ENCODE data around the gene HOPX. TPM values are rescaled to one million over a fixed set of nuclear protein-coding genes. Genes with fewer than 3 reads are reported as not detected.
"Not testable (repeated sequence)": the region's sequence is repeated elsewhere in the genome, so short reads cannot be mapped to it uniquely, and the experiment has no call there.

HOPX gene
- total and polyA plus RNA-seq, 8 donors = 0.43 to 29.3 (median 4.9) TPM

- no peaks in the 10 kb centered on the region for H3K4me1 ChIP-seq
- no peaks in the 10 kb centered on the region for H3K9me3 ChIP-seq
- DNase-seq (no peak), FAIRE-seq (no peak), ATAC-seq (no peak)
- no peaks in the 10 kb centered on the region for H3K36me3 ChIP-seq
- no peaks in the 10 kb centered on the region for H3K27me3 ChIP-seq
- no peak overlapping the region for H3K4me3 ChIP-seq
- no peak overlapping the region for H3K27ac ChIP-seq
- TF ChIP-seq CTCF (IDR thresholded peaks at IDR 0.05) = no peak
- 45 to 48% methylated on average over 1 of the region's 1 CpG for WGBS, 2 donors
- intact Hi-C loops (cut with DNase I) = no loop called here
These were observed 43.9 kb downstream of the HOPX start for GRCh38 chr4:56637154-56637553.

- H3K27ac ChIP-seq; H3K9me3 ChIP-seq; DNase-seq; ATAC-seq; intact Hi-C loops (cut with DNase I); H3K36me3 ChIP-seq; FAIRE-seq; H3K4me1 ChIP-seq; H3K4me3 ChIP-seq; H3K27me3 ChIP-seq: not testable (repeated sequence)
- WGBS, 2 donors = 87 to 94% methylated on average over 9 of the region's 9 CpGs
These were observed 46.1 kb downstream of the HOPX start for GRCh38 chr4:56634954-56635353.

DNA sequence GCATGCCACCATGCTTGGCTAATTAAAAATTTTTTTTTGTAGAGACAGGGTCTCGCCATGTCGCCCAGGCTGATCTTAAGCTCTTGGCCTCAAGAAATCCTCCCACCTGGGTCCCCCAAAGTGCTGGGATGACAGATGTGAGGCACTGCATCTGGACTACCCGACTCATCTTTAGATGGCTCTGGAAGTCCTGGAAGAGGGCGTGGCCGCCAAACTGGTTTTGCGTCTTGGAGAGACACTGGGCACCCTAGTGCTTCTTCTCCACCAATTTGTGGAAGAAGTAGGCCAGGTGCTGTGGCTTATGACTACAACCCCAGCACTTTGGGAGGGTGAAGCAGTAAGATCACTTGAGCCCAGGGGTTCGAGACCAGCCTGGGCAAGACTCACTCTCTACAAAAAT is 47.6 kb downstream of the HOPX start:
- 71 to 83% methylated on average over 7 of the region's 7 CpGs for WGBS, 2 donors
- no peaks in the 10 kb centered on the region for H3K4me1 ChIP-seq
- DNase-seq = no peak
- FAIRE-seq = no peak
- TF ChIP-seq CTCF (IDR thresholded peaks at IDR 0.05) = no peak
- H3K27me3 ChIP-seq = no peaks in the 10 kb centered on the region
- H3K27ac ChIP-seq = no peak overlapping the region
- H3K36me3 ChIP-seq = no peaks in the 10 kb centered on the region
- H3K9me3 ChIP-seq = no peaks in the 10 kb centered on the region
- ATAC-seq = no peak
- H3K4me3 ChIP-seq = no peak overlapping the region
- intact Hi-C loops (cut with DNase I) = no loop called here

GRCh38 chr4:56630876-56631666 is 50.0 kb downstream of the HOPX start:
- Histone ChIP-seq H3K9me3 (no peaks in the 10 kb centered on the region), H3K4me3 (no peak overlapping the region), H3K27ac (no peak overlapping the region), H3K27me3 (no peaks in the 10 kb centered on the region), H3K36me3 (no peaks in the 10 kb centered on the region), H3K4me1 (no peaks in the 10 kb centered on the region)
- DNase-seq (no peak), FAIRE-seq (no peak), ATAC-seq (no peak)
- WGBS, 2 donors = 37 to 49% methylated on average over 5 of the region's 5 CpGs
- no peak for TF ChIP-seq CTCF (IDR thresholded peaks at IDR 0.05)
- intact Hi-C loops (cut with DNase I) = no loop called here

- ATAC-seq (no peak), DNase-seq (no peak), FAIRE-seq (no peak)
- intact Hi-C loops (cut with DNase I) = no loop called here
- WGBS, 2 donors = 52 to 71% methylated on average over 1 of the region's 1 CpG
- Histone ChIP-seq H3K27me3 (no peaks in the 10 kb centered on the region), H3K9me3 (no peaks in the 10 kb centered on the region), H3K4me1 (no peaks in the 10 kb centered on the region), H3K4me3 (no peak overlapping the region), H3K36me3 (no peaks in the 10 kb centered on the region), H3K27ac (no peak overlapping the region)
- no peak for TF ChIP-seq CTCF (IDR thresholded peaks at IDR 0.05)
These were observed 52.5 kb downstream of the HOPX start for GRCh38 chr4:56628592-56628991.
